Glomerular endothelial cell (primary cell): ENCODE measurements around the gene ZNF140. TPM values are rescaled to one million over a fixed set of nuclear protein-coding genes. Genes with fewer than 3 reads are reported as not detected.

Experiments
- DNase-seq: peaks from one replicate; pipeline ENCODE4 v3.0.0-alpha.2; 2011; ENCODE audit warnings: low read depth, low spot score; ENCODE audit errors: extremely low read depth
- total RNA-seq: library from RNA; depleted of rRNA; stranded (reverse); fragments of >200 nt; gene quantifications from 2 replicates; pipeline ENCODE4 v1.2.3, GENCODE V29; 2015

ZNF140 gene
- total RNA-seq, result 10.0 and 15.5 TPM in 2 replicates

DNA sequence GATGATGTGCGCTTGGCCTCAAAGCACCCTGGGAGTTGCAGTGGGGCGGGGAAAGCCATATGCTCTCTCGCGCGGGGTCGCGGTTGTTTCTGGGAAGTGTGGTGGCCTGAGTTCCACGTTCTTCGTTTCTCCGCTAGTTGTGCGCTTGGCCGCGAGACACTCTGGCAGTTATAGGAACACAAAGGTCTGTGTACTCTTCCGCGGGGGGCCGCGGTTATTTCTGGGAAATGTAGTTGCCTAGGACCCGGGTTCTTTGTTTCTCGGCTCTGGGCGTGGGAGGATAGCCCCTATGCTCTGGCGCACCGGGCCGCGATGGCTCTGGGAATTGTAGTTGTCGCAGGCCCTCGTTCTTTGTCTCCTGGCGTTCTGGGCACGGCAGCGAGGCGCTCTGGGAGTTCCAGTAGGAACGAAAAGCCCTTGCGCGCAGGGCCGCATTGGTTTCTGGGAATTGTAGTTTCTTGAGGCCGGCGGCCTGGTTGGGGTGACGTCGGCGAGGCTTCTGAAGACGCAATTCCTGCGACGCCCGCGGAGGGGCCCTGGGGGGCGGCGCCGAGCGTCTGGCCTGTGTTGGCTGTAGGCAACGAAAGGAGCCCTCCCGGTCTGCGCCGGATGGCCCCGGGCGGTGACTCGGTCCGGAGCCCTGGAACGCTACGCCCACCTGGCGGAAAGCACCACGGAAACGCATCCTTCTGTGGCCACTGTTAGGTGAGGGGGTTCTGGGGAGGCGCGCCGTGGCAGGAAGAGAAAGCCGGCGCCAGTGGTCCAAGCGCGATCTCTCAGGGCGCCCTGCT is at the start of gene ZNF140:
TSS of gene ZNF140 (plus strand) at position 556 of the 791 bp plus-strand sequence. CDS start 398 bp downstream, outside the sequence.
- peak; percentile 72 for DNase-seq

DNA sequence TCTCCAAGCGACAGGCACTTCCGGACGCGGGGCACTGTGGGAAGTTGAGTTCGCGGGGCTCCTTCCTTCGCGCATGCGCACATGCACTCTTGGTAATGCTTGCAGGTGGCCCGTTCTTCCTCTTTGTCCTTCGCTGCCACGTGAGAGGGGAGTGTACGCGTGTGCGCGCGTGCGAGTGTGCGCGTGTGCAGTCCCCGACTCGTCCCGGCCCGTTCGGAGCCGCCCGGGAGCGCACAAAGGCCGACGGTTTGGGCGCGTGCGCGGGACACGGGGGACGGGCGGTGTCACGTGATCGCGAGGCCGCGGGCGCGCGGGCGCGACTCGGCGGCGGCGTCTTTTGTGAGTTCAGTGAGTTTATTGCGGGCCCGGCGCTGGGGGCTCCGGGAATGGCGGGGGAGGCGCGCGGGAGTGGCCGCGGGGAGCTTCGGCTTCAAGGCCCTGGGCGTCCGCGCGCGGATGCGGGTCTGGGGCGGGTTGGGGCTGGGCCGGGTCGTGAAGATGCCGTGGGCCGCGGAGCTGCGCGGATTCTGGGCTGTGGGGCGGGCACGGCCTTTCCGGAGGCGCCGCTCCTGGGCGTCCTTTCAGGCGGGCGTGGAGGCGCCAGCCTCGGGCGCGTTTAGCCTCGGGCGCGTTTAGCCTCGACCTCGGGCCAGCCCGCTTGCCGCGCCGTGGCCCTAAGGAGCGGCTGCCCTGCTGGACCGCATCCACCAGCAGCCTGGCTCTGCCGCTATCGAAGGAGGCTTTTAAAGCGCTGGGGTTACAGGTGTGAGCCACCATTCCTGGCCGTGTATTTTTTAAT is 43.3 kb upstream of the ZNF140 start, which contains the start of gene ZNF84:
TSS of gene ZNF84 (plus strand) at position 303 of the 799 bp plus-strand sequence. CDS start 3,959 bp downstream, outside the sequence.
- DNase-seq, result peak; percentile 83

GRCh38 chr12:133038118-133038709 is 42.5 kb upstream of the ZNF140 start:
- no peak for DNase-seq

- no peak for DNase-seq
These were observed 34.0 kb upstream of the ZNF140 start for GRCh38 chr12:133046698-133047097.

- DNase-seq, result no peak
These were observed 23.3 kb upstream of the ZNF140 start for GRCh38 chr12:133057446-133057845.

DNA sequence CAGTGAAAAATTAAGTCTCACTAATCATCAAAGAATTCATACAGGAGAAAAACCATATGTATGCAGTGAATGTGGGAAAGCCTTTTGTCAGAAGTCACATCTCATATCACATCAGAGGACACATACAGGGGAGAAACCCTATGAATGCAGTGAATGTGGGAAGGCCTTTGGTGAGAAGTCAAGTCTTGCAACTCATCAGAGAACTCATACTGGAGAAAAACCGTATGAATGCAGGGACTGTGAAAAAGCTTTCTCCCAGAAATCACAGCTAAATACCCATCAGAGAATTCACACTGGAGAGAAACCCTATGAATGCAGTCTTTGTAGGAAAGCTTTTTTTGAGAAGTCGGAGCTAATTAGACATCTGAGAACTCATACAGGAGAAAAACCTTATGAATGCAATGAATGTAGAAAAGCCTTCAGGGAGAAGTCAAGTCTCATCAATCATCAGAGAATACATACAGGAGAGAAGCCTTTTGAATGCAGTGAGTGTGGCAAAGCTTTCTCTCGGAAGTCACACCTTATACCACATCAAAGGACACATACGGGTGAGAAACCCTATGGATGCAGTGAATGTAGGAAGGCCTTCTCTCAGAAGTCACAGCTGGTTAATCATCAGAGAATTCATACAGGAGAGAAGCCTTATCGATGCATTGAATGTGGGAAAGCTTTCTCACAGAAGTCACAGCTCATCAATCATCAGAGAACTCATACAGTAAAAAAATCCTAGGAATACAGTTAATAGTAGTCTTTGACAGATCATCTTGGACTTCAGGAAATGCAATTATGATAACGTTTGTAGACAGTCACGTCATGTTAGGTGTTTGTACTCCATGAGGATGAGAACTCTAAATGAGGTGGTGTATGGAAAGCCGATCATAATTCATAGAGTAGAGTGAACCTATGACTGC is 22.3 kb upstream of the ZNF140 start:
- DNase-seq, result no peak

DNA sequence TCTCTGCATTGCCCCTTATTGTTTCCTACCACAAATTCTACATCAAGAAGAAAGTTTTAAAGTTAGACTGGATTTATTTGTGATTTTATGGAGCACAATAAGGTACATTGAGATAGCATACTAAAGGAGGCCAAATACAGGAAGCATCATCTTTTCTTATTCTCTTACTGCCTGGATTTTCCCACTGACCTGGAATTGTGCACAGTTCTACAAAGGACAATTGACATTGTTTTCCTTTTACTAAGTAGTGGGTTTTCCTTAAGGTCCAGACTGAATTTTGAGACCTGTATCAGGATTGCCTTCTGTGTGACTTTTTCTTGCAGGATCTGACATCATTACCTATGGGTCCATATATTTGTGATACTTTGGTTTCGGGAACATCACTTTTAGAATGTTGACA is 18.8 kb upstream of the ZNF140 start:
- no peak for DNase-seq

DNA sequence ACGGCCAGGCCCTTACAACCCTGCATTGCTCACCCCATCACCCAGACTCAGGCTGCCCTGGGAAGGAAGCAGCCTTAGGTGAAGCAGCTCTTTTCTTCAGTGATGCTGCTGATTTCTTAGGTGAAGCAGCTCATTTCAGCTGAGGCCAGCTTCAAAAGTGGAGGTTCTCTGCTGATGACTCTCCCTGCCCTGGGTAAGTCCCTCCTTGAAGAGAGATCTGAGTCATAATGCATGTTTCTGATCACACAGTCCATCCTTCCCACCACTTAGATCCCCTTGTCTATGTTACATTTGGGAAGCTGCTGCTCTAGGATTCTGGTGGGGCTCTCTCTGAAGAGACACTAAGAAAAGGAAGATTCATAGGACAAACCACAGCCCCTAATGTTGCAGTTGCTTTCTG is 17.2 kb upstream of the ZNF140 start:
- DNase-seq, result no peak

DNA sequence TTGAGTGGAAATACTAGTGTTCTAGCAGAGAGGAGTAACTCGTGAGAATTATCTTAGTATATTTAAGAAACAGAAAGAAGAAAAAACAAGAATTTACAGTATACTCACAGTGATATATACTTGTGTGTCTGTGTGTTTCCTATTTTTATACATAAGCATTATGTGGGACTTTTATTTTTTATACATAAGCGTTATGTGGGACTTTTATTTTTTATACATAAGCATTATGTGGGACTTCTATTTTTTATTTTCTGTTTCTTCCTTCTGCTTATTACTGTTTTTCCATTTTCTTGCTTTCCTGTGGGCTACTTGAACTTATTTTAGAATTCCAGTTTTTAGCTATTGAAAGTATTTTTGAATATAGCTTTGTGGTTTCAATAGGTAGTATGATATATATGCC is 6.9 kb upstream of the ZNF140 start:
- DNase-seq, result no peak

DNA sequence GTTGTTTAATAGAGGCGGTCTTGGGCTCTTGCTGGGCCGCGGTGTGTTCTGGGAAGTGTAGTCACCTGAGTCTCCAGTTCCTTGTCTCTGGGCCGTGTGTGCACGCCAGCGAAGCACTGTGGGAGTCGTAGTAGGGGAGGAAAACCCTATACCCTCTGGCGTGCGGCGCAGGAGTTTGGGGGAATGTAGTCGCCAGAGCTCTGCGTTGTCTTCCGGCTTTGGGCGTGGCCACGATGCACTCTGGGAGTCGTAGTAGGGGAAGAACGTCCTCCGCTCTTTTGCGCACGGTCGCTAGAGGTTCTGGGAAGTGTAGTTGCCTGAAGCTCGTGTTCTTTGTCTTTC is 726 bp upstream of the ZNF140 start:
- DNase-seq, result peak; percentile 94

DNA sequence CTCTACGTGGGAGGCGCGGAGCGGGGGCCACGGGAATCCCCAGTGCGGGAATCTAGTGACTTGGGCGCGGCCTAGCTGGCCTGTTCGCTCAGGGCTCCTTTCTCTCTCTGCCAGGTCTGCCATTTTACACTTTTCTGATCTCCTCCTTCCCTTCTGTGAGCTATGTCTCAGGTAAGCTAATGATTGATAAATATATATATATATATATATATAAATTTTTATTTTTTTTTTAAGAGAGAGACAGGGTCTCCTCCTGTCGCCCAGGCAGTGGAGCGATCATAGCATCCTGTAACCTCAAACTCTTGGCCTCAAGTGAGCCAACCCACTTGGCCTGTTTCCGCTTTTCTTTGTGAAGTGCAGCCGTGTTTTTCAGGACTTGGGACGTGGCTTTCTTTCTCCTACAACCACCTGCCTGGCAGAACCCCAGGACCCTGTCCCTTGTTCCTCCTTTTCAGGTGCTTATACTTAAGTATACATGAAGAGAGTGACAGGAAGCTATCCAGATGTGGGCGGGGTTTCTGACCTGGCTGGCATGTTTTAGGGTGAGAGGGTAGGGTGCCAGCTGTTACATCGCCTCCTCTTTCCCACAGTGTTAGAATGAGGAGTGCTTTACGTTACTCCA is 547 bp downstream of the ZNF140 start:
- DNase-seq, result no peak

GRCh38 chr12:133083345-133083744 is 2.6 kb downstream of the ZNF140 start:
- DNase-seq, result no peak

DNA sequence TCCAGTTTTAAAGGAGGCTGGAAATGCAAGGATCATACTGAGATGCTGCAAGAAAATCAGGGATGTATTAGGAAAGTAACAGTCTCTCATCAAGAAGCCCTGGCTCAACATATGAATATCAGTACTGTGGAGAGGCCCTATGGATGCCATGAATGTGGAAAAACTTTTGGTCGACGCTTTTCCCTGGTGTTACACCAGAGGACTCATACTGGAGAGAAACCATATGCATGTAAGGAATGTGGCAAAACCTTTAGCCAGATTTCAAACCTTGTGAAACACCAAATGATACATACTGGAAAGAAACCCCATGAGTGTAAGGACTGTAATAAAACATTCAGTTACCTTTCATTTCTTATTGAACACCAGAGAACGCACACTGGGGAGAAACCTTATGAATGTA is 24.9 kb downstream of the ZNF140 start:
- DNase-seq, result no peak

- no peak for DNase-seq
These were observed 25.5 kb downstream of the ZNF140 start for GRCh38 chr12:133106253-133106652.

GRCh38 chr12:133107121-133107520 is 26.4 kb downstream of the ZNF140 start:
- no peak for DNase-seq

DNA sequence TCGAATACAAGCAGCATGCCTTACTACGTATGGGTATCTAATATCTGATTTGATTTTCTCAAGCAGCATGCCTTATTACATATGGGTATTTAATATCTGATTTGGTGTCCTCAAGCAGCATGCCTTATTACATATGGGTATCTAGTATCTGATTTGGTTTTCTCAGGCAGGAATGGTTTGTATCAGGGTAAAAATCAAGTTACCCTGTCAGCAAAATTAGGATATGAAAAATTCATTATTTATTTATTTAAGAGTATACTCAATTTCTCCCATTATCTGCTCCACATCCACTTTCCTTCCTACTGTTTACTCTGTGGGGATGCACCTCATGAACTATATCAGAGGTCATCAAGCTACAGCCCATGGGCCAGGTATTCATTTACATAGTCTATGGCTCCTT is 27.4 kb downstream of the ZNF140 start:
- DNase-seq, result no peak

DNA sequence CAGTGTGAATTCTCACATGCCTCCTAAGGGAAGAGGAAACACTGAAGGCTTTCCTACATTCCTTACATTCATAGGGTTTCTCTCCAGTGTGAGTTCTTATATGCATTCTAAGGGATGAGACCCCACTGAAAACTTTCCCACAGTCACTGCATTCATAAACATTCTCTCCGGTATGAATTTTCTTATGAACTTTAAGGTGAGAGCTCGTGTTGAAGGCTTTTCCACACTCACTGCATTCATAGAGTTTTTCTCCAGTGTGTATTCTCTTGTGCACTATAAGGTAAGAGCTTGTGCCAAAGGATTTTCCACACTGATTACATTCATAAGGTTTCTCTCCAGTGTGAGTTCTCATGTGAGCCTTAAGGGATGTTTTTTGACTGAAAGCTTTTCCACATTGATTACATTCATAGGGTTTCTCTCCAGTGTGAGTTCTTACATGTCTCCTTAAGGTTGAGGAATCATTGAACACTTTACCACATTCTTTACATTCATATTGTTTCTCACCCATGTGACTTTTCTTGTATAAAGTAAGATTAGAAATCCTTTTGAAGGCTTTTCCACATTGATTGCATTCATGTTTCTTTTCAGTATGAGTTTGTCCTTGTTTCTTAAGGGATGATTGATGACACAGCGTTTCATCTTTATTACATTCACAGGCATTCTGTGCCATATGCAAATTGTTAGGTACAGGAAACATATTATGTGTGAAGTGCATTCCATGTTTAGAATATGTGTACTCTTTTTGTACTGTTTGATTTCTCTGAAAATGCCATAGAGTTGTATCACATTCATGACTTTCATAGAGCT is 39.9 kb downstream of the ZNF140 start:
- DNase-seq, result no peak

- DNase-seq, result no peak
These were observed 44.0 kb downstream of the ZNF140 start for GRCh38 chr12:133124674-133125073.

GRCh38 chr12:133129368-133130037 is 48.8 kb downstream of the ZNF140 start:
- no peak for DNase-seq
